GM18526 (cell line): Measurements from ENCODE around the gene POLD3.

ENCODE experiments used
- POLR2A ChIP-seq: IDR thresholded peaks from 3 replicates; pipeline ENCODE4 v1.6.1; 2011; ENCODE audit not compliant: insufficient read length; ENCODE audit errors: extremely low read depth

The POLD3 gene

DNA sequence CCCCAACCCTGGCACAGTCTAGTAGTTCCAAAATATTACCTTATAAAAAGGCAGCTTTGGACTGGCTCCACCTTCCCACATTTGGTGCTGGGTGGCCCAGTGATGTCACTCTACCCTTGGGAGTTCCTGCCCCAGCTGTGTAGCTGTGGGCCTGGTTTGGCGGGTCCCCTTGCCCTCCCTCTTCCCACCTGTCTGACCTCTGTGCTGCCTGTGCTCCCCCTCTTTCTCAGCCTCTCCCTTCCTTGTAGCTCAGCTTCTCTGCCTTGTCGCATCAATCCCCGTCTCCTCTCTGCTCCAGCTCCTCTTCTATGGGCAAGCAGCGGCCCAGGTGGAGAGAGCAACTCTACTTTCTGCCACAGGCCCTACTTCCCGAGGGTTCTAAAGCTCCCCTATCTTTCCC, 84.2 kb downstream of the POLD3 start:
- TF ChIP-seq POLR2A: no peak

- no peak for TF ChIP-seq POLR2A
Observed at GRCh38 chr11:74677131-74677530, 84.7 kb downstream of the POLD3 start.

DNA sequence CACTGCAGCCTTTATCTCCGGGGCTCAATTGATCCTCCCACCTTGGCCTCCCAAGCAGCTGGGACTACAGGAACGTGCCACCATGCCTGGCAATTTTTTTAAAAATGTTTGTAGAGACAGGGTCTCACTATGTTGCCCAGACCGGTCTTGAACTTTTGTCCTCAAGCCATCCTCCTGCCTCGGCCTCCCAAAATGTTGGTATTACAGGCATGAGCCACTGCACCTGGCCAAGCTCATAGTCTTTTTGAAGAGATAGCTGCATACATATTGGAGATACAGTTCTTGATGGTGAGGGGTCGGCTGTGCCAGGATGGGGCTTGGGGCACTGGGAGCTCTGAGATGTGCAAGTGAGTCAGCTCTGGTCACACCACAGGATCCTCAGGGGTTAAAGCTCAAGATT, 85.7 kb downstream of the POLD3 start:
- TF ChIP-seq POLR2A: no peak

- TF ChIP-seq POLR2A: no peak
Observed at GRCh38 chr11:74678591-74679512, 86.5 kb downstream of the POLD3 start.

- TF ChIP-seq POLR2A: no peak
Observed at GRCh38 chr11:74679513-74679865, 87.1 kb downstream of the POLD3 start.

- no peak for TF ChIP-seq POLR2A
Observed at GRCh38 chr11:74680035-74680671, 87.8 kb downstream of the POLD3 start.

GRCh38 chr11:74680703-74681531, 88.5 kb downstream of the POLD3 start:
- no peak for TF ChIP-seq POLR2A

DNA sequence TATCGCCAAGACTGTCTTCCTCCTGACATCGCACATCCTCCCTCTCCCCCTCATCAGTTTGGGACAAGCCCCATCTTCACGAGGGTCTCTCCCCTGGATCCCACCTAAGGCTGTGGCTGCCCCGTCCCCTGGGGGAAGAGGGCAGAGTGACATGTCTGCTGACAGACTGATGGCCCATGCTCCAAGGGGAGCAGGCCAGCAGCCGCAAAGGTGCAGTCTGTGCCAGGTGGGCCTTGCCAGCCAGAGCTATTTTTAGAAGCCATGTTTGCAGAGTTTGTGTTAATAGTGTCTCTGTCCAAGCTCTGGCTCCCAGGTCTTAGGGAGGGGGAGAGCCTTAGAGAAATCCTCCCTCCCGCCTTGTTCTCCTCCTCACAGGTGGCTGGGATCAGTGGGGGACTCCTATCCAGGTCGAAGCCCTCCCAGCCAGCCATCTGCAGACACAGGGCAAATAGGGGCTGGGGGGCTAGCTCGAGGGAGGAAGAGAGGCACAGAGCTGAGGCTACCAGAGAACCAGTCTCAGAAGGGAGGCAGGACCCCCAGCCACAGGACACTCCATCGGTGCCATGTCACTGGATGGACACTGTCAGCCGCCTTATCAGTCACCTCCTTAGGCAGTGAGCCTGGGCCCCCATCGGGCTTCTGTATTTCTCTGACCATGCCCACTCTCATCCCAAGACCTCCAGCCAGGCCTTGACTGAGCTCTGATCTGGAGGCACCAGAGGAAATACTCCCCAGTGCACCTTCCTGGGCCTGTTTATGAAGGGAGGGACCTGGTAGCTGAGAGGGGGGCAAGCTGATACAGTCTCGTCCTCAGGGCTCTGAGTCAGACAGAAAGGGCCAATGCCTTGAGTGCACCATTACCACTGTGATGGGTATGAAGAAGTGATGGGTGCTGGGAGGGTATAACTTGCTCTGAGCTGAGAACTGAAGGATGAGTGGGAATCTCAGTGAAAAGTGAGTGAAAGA, 89.6 kb downstream of the POLD3 start:
- TF ChIP-seq POLR2A: no peak

GRCh38 chr11:74682731-74683278, 90.4 kb downstream of the POLD3 start:
- TF ChIP-seq POLR2A: no peak

- no peak for TF ChIP-seq POLR2A
Observed at GRCh38 chr11:74683279-74683871, 91.0 kb downstream of the POLD3 start.

DNA sequence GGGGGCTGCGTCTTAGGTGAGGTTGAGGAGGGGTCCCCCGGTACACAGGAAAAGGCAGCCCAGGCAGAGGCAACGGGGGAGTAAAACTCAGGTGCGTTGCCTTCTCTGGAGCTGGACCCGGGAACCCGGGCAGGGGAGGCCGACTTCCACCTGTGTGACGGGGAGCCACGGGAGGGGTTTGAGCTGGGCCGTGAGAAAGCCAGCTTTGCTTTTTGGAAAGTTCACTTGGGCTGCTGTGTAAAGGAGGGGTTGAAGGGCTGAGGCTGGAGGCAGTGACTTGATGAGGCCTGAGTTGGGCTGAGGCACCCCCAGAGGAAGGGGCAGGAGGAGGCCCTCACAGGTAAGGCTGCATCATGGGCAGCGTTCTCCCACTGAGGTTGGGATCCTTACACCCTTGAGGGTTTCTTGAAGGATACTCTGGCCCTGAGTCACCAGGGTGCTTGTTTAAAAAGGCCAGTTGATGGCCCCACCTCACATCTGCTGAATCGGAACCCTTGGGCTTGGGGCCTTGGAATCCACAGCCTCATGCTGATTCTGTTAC, 91.6 kb downstream of the POLD3 start:
- no peak for TF ChIP-seq POLR2A

DNA sequence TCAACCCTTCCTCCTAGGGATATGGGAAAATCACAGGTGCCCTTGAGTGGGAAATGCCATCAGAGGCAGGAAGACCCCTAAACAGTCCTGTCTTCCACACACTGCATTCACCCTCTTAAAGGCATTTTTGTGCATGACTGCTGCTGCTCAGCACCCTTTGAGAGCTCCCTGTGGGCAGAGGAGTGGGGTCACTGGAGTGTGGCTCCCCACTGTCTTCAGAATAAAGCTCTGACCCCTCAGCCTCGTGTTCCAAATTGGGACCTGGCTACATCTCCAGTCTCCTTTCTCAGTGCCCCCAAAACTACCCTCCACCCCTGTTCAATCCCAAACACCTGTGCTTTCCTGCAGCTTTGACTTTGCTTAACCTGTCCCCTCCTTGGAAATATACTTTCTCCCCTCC, 92.3 kb downstream of the POLD3 start:
- no peak for TF ChIP-seq POLR2A

GRCh38 chr11:74685338-74685737, 93.0 kb downstream of the POLD3 start:
- no peak for TF ChIP-seq POLR2A

GRCh38 chr11:74685905-74686304, 93.5 kb downstream of the POLD3 start:
- TF ChIP-seq POLR2A: no peak
